GM19043 (cell line): ENCODE data around the gene TAF1B.

Experiments used
- ATAC-seq: cut with Tn5 transposase; IDR thresholded peaks from one replicate; pipeline ENCODE4 v1.9.1; 2021; ENCODE audit warnings: low read depth; ENCODE audit not compliant: unreplicated experiment

TAF1B gene

GRCh38 chr2:9959262-9959661 lies 116.0 kb downstream of the TAF1B start:
- ATAC-seq, result no peak

- no peak for ATAC-seq
Measured at GRCh38 chr2:9961013-9961412, 117.7 kb downstream of the TAF1B start.

GRCh38 chr2:9964334-9964980 lies 121.2 kb downstream of the TAF1B start:
- no peak for ATAC-seq

GRCh38 chr2:9965119-9965822 lies 122.0 kb downstream of the TAF1B start:
- no peak for ATAC-seq

- no peak for ATAC-seq
Measured at GRCh38 chr2:9966491-9967022, 123.3 kb downstream of the TAF1B start.

- ATAC-seq, result peak; percentile 53
Measured at GRCh38 chr2:9967053-9967775, 123.9 kb downstream of the TAF1B start.

GRCh38 chr2:9968553-9969497 lies 125.6 kb downstream of the TAF1B start:
- ATAC-seq, result no peak

- no peak for ATAC-seq
Measured at GRCh38 chr2:9970200-9971044, 127.1 kb downstream of the TAF1B start.

GRCh38 chr2:9971105-9971818 lies 128.0 kb downstream of the TAF1B start:
- no peak for ATAC-seq

GRCh38 chr2:9971890-9972289 lies 128.6 kb downstream of the TAF1B start:
- no peak for ATAC-seq

- no peak for ATAC-seq
Measured at GRCh38 chr2:9972621-9973479, 129.6 kb downstream of the TAF1B start.

- no peak for ATAC-seq
Measured at GRCh38 chr2:9973690-9974089, 130.4 kb downstream of the TAF1B start.

GRCh38 chr2:9974343-9974742 lies 131.1 kb downstream of the TAF1B start:
- ATAC-seq, result no peak

- ATAC-seq, result no peak
Measured at GRCh38 chr2:9975328-9975727, 132.1 kb downstream of the TAF1B start.

GRCh38 chr2:9975805-9976447 lies 132.7 kb downstream of the TAF1B start:
- no peak for ATAC-seq

- no peak for ATAC-seq
Measured at GRCh38 chr2:9979977-9980376, 136.7 kb downstream of the TAF1B start.

- no peak for ATAC-seq
Measured at GRCh38 chr2:9980520-9980919, 137.2 kb downstream of the TAF1B start.
